Upper lobe of left lung (tissue), 6 donors: ENCODE measurements around the gene GFOD1. TPM values are rescaled to one million over a fixed set of nuclear protein-coding genes. Genes with fewer than 3 reads are reported as not detected.

Source experiments
- ATAC-seq, 2 donors: fragments of 200-7000 bp; cut with Tn5 transposase; one replicate each; pipeline ENCODE4 v1.9.1; 2022; ENCODE audit warnings: mild to moderate bottlenecking in 2 of 2, moderate library complexity in 2 of 2; ENCODE audit not compliant: low FRiP score in 2 of 2
- DNase-seq, 2 donors: peaks; one replicate each; pipeline ENCODE4 v3.0.0-alpha.2; 2019 to 2020
- H3K27ac ChIP-seq, 4 donors: fragments of 200-600 bp; sonication (generic); one replicate each; pipeline ENCODE4 v1.5.1; 2016 to 2019
- H3K27me3 ChIP-seq, 4 donors: fragments of 200-600 bp; sonication (generic); one replicate each; pipeline ENCODE4 v1.5.1; 2017 to 2019
- H3K36me3 ChIP-seq, 4 donors: fragments of 200-600 bp; sonication (generic); one replicate each; pipeline ENCODE4 v1.5.1; 2016 to 2019
- H3K4me1 ChIP-seq, 4 donors: fragments of 200-600 bp; sonication (generic); one replicate each; pipeline ENCODE4 v1.5.1; 2018 to 2019
- H3K4me3 ChIP-seq, 4 donors: fragments of 200-600 bp; sonication (generic); one replicate each; pipeline ENCODE4 v1.5.1; 2017 to 2019; ENCODE audit warnings: mild to moderate bottlenecking in 2 of 4, moderate library complexity in 1 of 4
- H3K9me3 ChIP-seq, 4 donors: fragments of 200-600 bp; sonication (generic); one replicate each; pipeline ENCODE4 v1.5.1; 2018 to 2019
- EP300 ChIP-seq, 4 donors: sonication (generic); formaldehyde crosslinking; IDR thresholded peaks; one replicate each; pipeline ENCODE4 v1.5.1; 2017; ENCODE audit warnings: antibody characterized with exemption in 4 of 4, control low read depth in 2 of 4
- POLR2A ChIP-seq, 4 donors: fragments of 450-650 bp; IDR thresholded peaks; one replicate each; pipeline ENCODE4 v1.5.1; 2016 to 2017; ENCODE audit warnings: antibody characterized with exemption in 4 of 4, mild to moderate bottlenecking in 2 of 4
- POLR2AphosphoS5 ChIP-seq, 2 donors: sonication (generic); formaldehyde crosslinking; IDR thresholded peaks; one replicate each; pipeline ENCODE4 v1.5.1; 2017; ENCODE audit warnings: antibody characterized with exemption in 2 of 2
- WGBS, 2 donors: methylation state at CpG; one replicate each; pipeline ENCODE4 v1.1.5; 2017 to 2018; 5-methylcytosine and 5-hydroxymethylcytosine counted together
- total RNA-seq, 6 donors: library from RNA; depleted of rRNA in 4 of 6; stranded (reverse); fragments of >200 nt in 4 of 6; gene quantifications; one replicate each; pipeline versions ENCODE4 v1.1.0 to v1.2.1, GENCODE V29; 2016 to 2021
- TF ChIP-seq, protein P1 (sequence below), 6 experiments: fragments of 450-650 bp in 4 of 6; fragments of 200-600 bp in 2 of 6; sonication (generic) in 2 of 6; IDR thresholded peaks; one replicate each; pipeline ENCODE4 v1.5.1; 2016 to 2019; ENCODE audit warnings: antibody characterized with exemption in 6 of 6
- donor health status: DM: no; HTN: no; CAD: no; lungs with moderate emphysema.
- donor health status: DM: no; HTN: yes; CAD: no; lungs with severe emphysema.

GFOD1 gene
- total RNA-seq, 6 donors from 2014 or later: 22.8 to 37.7 (median 25.8) TPM

DNA sequence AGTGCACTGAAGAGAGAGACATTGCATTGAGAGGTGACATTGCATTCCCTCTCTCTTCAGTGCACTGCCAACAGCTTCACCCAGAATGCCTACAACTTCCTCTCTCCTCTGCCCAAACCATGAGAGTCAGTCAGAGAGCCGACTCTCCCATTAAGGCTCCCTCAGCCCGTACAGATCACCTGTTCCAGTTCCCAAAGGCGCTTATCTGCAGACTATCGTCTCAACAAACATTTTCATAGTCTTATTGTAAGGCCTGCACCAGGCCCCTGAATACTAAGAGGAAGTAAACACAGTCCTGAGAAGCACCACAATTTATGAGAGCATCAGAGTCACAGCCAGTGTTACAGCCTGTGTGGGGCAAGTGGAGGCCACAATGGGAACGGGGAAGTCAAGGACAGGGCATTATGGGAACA, 53.7 kb downstream of the GFOD1 start:
- Histone ChIP-seq H3K27me3 (no peaks in the 10 kb centered on the region), H3K36me3 (no peaks in the 10 kb centered on the region), H3K4me1 (peaks cover 37 to 73% (median 48%) of the 10 kb centered on the region in 4 donors), H3K27ac (peak overlapping the region in 3 of 4 donors; percentile 28 to 58 (median 36)), H3K9me3 (no peaks in the 10 kb centered on the region), H3K4me3 (no peak overlapping the region)
- no peak for DNase-seq
- no peak for TF ChIP-seq EP300 (IDR thresholded peaks at IDR 0.05)
- TF ChIP-seq, protein P1, sequence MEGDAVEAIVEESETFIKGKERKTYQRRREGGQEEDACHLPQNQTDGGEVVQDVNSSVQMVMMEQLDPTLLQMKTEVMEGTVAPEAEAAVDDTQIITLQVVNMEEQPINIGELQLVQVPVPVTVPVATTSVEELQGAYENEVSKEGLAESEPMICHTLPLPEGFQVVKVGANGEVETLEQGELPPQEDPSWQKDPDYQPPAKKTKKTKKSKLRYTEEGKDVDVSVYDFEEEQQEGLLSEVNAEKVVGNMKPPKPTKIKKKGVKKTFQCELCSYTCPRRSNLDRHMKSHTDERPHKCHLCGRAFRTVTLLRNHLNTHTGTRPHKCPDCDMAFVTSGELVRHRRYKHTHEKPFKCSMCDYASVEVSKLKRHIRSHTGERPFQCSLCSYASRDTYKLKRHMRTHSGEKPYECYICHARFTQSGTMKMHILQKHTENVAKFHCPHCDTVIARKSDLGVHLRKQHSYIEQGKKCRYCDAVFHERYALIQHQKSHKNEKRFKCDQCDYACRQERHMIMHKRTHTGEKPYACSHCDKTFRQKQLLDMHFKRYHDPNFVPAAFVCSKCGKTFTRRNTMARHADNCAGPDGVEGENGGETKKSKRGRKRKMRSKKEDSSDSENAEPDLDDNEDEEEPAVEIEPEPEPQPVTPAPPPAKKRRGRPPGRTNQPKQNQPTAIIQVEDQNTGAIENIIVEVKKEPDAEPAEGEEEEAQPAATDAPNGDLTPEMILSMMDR (IDR thresholded peaks at IDR 0.05): no peak
- TF ChIP-seq POLR2A (IDR thresholded peaks at IDR 0.05): no peak
- TF ChIP-seq POLR2AphosphoS5 (IDR thresholded peaks at IDR 0.05): no peak
- ATAC-seq: peak; percentile 26 to 58
- WGBS, 2 donors: 68 to 77% methylated on average over 5 of the region's 5 CpGs

DNA sequence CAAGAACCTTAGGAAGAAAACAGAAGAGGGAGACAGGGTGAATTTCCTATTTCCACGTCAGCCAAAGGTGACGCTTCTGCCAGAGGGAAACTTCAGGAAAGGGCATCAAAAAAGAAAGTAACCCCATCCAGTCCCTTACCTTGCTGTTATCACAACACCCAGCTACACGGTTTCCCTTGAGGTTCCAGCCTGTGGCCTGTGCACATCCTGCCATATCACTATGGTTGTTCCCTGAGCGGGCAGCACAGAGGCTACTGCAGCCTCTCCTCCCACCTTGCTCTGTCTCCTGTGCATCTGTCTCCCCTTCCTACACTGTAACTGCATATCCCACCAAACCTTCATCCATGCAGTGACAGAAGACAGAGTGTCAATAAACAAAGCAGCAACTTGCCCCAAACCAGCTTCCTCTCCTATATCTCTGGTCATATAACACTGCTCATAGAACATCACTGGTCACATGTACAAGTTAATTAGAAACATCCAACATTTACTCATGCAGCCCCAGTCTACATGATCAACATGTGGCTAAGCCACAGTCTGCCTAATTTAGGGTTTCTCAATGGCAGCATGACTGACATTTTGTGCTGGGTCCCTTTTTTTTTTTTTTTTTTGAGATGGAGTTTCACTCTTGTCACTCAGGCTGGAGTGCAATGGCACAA, 54.7 kb downstream of the GFOD1 start:
- no peak overlapping the region for H3K4me3 ChIP-seq
- ATAC-seq (no peak), DNase-seq (no peak)
- no peaks in the 10 kb centered on the region for H3K27me3 ChIP-seq
- peak overlapping the region; percentile 9 to 53 (median 30) for H3K27ac ChIP-seq
- H3K9me3 ChIP-seq: no peaks in the 10 kb centered on the region
- WGBS, 2 donors: 61 to 69% methylated on average over 4 of the region's 4 CpGs
- TF ChIP-seq POLR2AphosphoS5 (IDR thresholded peaks at IDR 0.05): no peak
- TF ChIP-seq, protein P1 (IDR thresholded peaks at IDR 0.05): no peak
- H3K4me1 ChIP-seq: peaks cover 44 to 82% (median 52%) of the 10 kb centered on the region in 4 donors
- H3K36me3 ChIP-seq: no peaks in the 10 kb centered on the region

DNA sequence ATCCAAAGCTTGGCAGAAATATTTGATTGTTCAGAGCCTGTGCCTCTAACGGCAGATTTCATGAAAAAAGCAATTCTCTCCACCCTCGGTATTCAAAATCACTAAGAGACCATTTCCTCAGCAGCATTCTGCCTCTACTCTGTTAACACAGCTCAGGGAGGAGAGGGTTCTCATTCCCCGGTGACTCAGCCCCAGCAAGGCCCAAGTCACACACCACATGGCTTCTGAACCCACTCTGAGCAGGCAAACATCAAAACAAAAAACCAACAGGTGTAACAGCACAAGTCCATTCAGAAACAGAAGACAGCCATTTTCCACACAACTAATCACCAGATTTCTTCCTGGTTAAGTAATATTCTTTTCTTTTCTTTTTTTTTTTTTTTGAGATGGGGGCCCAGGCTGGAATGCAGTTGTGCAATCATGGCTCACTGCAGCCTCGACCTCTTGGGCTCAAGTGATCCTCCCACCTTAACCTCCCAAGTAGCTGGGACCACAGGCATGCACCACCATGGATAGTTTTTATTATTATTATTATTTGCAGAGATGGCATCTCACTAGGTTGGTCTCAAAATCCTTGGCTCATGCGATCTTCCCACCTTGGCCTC, 55.4 kb downstream of the GFOD1 start:
- TF ChIP-seq EP300 (IDR thresholded peaks at IDR 0.05) (no peak), POLR2AphosphoS5 (IDR thresholded peaks at IDR 0.05) (no peak), POLR2A (IDR thresholded peaks at IDR 0.05) (no peak)
- TF ChIP-seq, protein P1 (IDR thresholded peaks at IDR 0.05): no peak
- Histone ChIP-seq H3K27ac (peak overlapping the region in 3 of 4 donors; percentile 9 to 53 (median 32)), H3K27me3 (no peaks in the 10 kb centered on the region), H3K9me3 (no peaks in the 10 kb centered on the region), H3K4me3 (no peak overlapping the region), H3K36me3 (no peaks in the 10 kb centered on the region), H3K4me1 (peaks cover 44 to 89% (median 47%) of the 10 kb centered on the region in 4 donors)
- DNase-seq: no peak
- no peak for ATAC-seq
- 57 to 61% methylated on average over 5 of the region's 5 CpGs for WGBS, 2 donors

DNA sequence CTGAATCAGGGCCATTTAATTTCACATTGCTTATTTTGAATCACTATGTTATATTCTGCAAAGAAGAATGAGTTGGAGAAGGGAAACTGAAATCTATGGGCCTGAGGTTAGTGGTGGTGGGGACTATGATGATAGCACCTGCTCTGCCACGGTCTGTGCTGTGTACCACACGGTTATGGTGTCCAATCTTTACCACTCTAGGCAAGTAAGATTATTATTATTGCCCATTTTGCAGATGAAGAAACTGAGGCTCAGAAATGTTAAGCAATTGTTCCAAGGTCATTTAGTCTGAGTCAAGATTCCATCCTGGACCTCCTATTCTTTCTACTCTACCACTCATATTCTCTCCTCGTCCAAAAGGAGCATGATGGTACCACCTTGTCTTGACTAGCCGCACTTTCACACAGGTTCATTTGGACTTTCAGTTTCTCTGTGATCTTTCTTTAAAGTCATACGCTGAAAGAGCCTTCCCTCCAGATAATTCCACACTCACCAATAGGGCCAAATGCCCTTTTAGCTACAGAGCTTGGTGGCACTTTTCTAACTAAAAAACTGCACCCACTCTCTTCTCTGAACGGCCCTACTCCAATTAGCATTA, 56.2 kb downstream of the GFOD1 start:
- no peak for DNase-seq
- no peaks in the 10 kb centered on the region for H3K9me3 ChIP-seq
- H3K27me3 ChIP-seq: no peaks in the 10 kb centered on the region
- TF ChIP-seq POLR2AphosphoS5 (IDR thresholded peaks at IDR 0.05): no peak
- TF ChIP-seq, protein P1 (IDR thresholded peaks at IDR 0.05): no peak
- no peak for TF ChIP-seq POLR2A (IDR thresholded peaks at IDR 0.05)
- no peak for TF ChIP-seq EP300 (IDR thresholded peaks at IDR 0.05)
- ATAC-seq: no peak
- H3K4me3 ChIP-seq: no peak overlapping the region
- peak overlapping the region in 1 of 4 donors; percentile 53 for H3K27ac ChIP-seq
- H3K4me1 ChIP-seq: peaks cover 46 to 94% (median 51%) of the 10 kb centered on the region in 4 donors
- no peaks in the 10 kb centered on the region for H3K36me3 ChIP-seq
- WGBS, 2 donors: 85 to 88% methylated on average over 6 of the region's 6 CpGs
